ENCODE measurements around the gene SMIM10L1.

The SMIM10L1 gene

DNA sequence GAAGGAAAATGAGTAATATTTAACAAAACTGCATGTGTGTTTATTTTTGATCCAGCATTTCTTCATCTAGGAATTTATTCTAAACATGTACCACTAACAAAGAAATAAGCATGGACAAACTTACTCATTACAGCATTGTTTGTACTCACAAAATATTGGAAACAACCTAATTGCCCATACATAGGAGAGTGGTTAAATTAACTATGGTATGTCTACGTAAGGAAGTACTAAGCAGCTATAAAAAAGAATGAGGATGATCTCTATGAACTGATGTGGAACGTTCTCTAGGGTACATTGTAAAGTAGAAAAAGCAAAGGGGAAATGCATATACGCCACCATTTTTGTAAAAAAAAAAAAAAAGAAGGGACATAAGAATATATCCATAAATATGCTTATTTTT is 33.2 kb downstream of the SMIM10L1 start:
- no peak for TF ChIP-seq ZFP30 (CRISPR knock-in tag; IDR thresholded peaks at IDR 0.05)
- no peak for TF ChIP-seq ISL1 (CRISPR knock-in tag; IDR thresholded peaks at IDR 0.05)
- TF ChIP-seq ZNF8 (CRISPR knock-in tag; IDR thresholded peaks at IDR 0.05): peak; percentile 95
- TF ChIP-seq, protein P1, sequence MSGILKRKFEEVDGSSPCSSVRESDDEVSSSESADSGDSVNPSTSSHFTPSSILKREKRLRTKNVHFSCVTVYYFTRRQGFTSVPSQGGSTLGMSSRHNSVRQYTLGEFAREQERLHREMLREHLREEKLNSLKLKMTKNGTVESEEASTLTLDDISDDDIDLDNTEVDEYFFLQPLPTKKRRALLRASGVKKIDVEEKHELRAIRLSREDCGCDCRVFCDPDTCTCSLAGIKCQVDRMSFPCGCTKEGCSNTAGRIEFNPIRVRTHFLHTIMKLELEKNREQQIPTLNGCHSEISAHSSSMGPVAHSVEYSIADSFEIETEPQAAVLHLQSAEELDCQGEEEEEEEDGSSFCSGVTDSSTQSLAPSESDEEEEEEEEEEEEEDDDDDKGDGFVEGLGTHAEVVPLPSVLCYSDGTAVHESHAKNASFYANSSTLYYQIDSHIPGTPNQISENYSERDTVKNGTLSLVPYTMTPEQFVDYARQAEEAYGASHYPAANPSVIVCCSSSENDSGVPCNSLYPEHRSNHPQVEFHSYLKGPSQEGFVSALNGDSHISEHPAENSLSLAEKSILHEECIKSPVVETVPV (CRISPR knock-in tag; IDR thresholded peaks at IDR 0.05): no peak
- TF ChIP-seq, protein P2, sequence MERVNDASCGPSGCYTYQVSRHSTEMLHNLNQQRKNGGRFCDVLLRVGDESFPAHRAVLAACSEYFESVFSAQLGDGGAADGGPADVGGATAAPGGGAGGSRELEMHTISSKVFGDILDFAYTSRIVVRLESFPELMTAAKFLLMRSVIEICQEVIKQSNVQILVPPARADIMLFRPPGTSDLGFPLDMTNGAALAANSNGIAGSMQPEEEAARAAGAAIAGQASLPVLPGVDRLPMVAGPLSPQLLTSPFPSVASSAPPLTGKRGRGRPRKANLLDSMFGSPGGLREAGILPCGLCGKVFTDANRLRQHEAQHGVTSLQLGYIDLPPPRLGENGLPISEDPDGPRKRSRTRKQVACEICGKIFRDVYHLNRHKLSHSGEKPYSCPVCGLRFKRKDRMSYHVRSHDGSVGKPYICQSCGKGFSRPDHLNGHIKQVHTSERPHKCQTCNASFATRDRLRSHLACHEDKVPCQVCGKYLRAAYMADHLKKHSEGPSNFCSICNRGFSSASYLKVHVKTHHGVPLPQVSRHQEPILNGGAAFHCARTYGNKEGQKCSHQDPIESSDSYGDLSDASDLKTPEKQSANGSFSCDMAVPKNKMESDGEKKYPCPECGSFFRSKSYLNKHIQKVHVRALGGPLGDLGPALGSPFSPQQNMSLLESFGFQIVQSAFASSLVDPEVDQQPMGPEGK (CRISPR knock-in tag; IDR thresholded peaks at IDR 0.05; ENCODE audit: borderline replicate concordance): no peak
- no peak for TF ChIP-seq RARB (CRISPR knock-in tag; IDR thresholded peaks at IDR 0.05)
- no peak for TF ChIP-seq ZFP3 (CRISPR knock-in tag; IDR thresholded peaks at IDR 0.05)
- no peak for TF ChIP-seq CSDC2 (CRISPR knock-in tag; IDR thresholded peaks at IDR 0.05)
- ATAC-seq: no peak

DNA sequence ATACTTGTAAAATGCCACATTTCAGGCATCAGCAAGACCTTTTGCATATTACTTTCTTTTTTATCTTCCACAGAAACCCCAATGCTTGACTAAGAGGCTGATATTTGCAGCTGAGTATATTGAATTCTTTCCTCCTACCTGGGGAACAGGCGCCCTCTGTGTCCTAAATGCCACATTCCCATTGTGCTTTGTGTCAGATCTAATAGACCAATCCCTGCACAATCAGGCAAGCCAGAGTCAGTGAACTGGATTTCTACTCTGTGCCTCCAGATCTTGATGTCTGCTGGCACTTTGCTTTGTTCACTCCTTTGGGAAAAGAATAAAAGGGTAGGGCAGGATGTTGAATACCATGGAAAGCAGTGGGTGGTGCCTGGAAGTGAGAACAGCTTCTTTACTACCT is 38.1 kb downstream of the SMIM10L1 start:
- ATAC-seq: no peak
- TF ChIP-seq ZFP30 (CRISPR knock-in tag; IDR thresholded peaks at IDR 0.05) (no peak), ZNF8 (CRISPR knock-in tag; IDR thresholded peaks at IDR 0.05) (no peak), ISL1 (CRISPR knock-in tag; IDR thresholded peaks at IDR 0.05) (no peak), ZFP3 (CRISPR knock-in tag; IDR thresholded peaks at IDR 0.05) (no peak), SNAI2 (CRISPR knock-in tag; IDR thresholded peaks at IDR 0.05) (no peak), ZNF565 (CRISPR knock-in tag; conservative IDR thresholded peaks at IDR 0.05; ENCODE audit: low read depth) (no peak), ESRRG (CRISPR knock-in tag; IDR thresholded peaks at IDR 0.05) (no peak), GLIS3 (CRISPR knock-in tag; IDR thresholded peaks at IDR 0.05) (no peak), TOX (CRISPR knock-in tag; IDR thresholded peaks at IDR 0.05; ENCODE audit: borderline replicate concordance) (no peak), RARB (CRISPR knock-in tag; IDR thresholded peaks at IDR 0.05) (no peak), ARNTL (CRISPR knock-in tag; IDR thresholded peaks at IDR 0.05; ENCODE audit: borderline replicate concordance, low read depth) (no peak)
- TF ChIP-seq, protein P3, sequence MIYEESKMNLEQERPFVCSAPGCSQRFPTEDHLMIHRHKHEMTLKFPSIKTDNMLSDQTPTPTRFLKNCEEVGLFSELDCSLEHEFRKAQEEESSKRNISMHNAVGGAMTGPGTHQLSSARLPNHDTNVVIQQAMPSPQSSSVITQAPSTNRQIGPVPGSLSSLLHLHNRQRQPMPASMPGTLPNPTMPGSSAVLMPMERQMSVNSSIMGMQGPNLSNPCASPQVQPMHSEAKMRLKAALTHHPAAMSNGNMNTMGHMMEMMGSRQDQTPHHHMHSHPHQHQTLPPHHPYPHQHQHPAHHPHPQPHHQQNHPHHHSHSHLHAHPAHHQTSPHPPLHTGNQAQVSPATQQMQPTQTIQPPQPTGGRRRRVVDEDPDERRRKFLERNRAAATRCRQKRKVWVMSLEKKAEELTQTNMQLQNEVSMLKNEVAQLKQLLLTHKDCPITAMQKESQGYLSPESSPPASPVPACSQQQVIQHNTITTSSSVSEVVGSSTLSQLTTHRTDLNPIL (CRISPR knock-in tag; IDR thresholded peaks at IDR 0.05; ENCODE audit: low read depth): no peak
- TF ChIP-seq, protein P2 (CRISPR knock-in tag; IDR thresholded peaks at IDR 0.05; ENCODE audit: borderline replicate concordance): no peak
- TF ChIP-seq, protein P4, sequence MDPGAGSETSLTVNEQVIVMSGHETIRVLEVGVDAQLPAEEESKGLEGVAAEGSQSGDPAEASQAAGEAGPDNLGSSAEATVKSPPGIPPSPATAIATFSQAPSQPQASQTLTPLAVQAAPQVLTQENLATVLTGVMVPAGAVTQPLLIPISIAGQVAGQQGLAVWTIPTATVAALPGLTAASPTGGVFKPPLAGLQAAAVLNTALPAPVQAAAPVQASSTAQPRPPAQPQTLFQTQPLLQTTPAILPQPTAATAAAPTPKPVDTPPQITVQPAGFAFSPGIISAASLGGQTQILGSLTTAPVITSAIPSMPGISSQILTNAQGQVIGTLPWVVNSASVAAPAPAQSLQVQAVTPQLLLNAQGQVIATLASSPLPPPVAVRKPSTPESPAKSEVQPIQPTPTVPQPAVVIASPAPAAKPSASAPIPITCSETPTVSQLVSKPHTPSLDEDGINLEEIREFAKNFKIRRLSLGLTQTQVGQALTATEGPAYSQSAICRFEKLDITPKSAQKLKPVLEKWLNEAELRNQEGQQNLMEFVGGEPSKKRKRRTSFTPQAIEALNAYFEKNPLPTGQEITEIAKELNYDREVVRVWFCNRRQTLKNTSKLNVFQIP (CRISPR knock-in tag; IDR thresholded peaks at IDR 0.05; ENCODE audit: borderline replicate concordance, low read depth): no peak

All from SK-N-SH treated with all-trans-retinoic acid at 6 μM for 48 hours (cell line).